CD14-positive monocyte (primary cell): ENCODE measurements around the gene KRT32. TPM values are rescaled to one million over a fixed set of nuclear protein-coding genes. Genes with fewer than 3 reads are reported as not detected.

ENCODE experiments used
- DNase-seq, 3 donors: peaks; one replicate each; pipeline ENCODE4 v3.0.0-alpha.2; 2011 to 2022
- H2AFZ ChIP-seq: 2 replicates; pipeline ENCODE4 v1.6.0; 2012; ENCODE audit warnings: mild to moderate bottlenecking, low read depth, low read length, inconsistent platforms; ENCODE audit not compliant: insufficient read depth, poor library complexity, severe bottlenecking
- H3K27ac ChIP-seq, 2 donors: 1 replicate in 1 of 2; 2 replicates in 1 of 2; pipeline ENCODE4 v1.5.1; 2012 to 2013; ENCODE audit warnings: low read length in 2 of 2, control low read depth in 1 of 2, inconsistent platforms in 1 of 2, low read depth in 1 of 2, mild to moderate bottlenecking in 1 of 2
- H3K27me3 ChIP-seq, 2 donors: one replicate each; pipeline versions ENCODE4 v1.6.0 to v1.6.1; 2011 to 2013; ENCODE audit warnings: low read length in 2 of 2; ENCODE audit not compliant: control insufficient read depth in 2 of 2, insufficient read depth in 2 of 2
- H3K36me3 ChIP-seq, 2 donors: replicated peaks in 1 of 2; 1 replicate in 1 of 2; 2 replicates in 1 of 2; pipeline versions ENCODE4 v1.5.1 to v1.6.1; 2012 to 2013; ENCODE audit warnings: low read length in 2 of 2, control low read depth in 1 of 2, inconsistent platforms in 1 of 2, mild to moderate bottlenecking in 1 of 2; ENCODE audit not compliant: insufficient read depth in 2 of 2, control insufficient read depth in 1 of 2
- H3K4me1 ChIP-seq, 2 donors: 1 replicate in 1 of 2; 2 replicates in 1 of 2; pipeline versions ENCODE4 v1.5.1 to v1.6.1; 2012 to 2013; ENCODE audit warnings: low read length in 2 of 2, control low read depth in 1 of 2, inconsistent platforms in 1 of 2, mild to moderate bottlenecking in 1 of 2, moderate library complexity in 1 of 2; ENCODE audit not compliant: insufficient read depth in 2 of 2, control insufficient read depth in 1 of 2
- H3K4me2 ChIP-seq: replicated peaks from 2 replicates; pipeline ENCODE3; 2012; ENCODE audit warnings: low read length, moderate library complexity, mild to moderate bottlenecking; ENCODE audit not compliant: poor library complexity, severe bottlenecking; ENCODE audit errors: extremely low read depth
- H3K4me3 ChIP-seq, 3 experiments: fragments of 200-600 bp in 1 of 3; sonication (generic) in 1 of 3; replicated peaks in 1 of 3; 1 replicate in 2 of 3; 2 replicates in 1 of 3; pipeline ENCODE4 v1.5.1; 2011 to 2013; ENCODE audit warnings: low read length in 3 of 3, mild to moderate bottlenecking in 3 of 3, control low read depth in 2 of 3, low read depth in 2 of 3, inconsistent platforms in 1 of 3, moderate library complexity in 1 of 3
- H3K79me2 ChIP-seq: 2 replicates; pipeline ENCODE4 v1.6.0; 2012; ENCODE audit warnings: mild to moderate bottlenecking, control low read depth, inconsistent platforms, low read length, moderate library complexity; ENCODE audit not compliant: insufficient read depth
- H3K9ac ChIP-seq: 2 replicates; pipeline ENCODE4 v1.6.0; 2017; ENCODE audit warnings: low read length, mild to moderate bottlenecking; ENCODE audit not compliant: insufficient read depth, poor library complexity, severe bottlenecking
- H3K9me3 ChIP-seq, 2 donors: replicated peaks in 1 of 2; 1 replicate in 1 of 2; 2 replicates in 1 of 2; pipeline versions ENCODE4 v1.5.1 to v1.6.1; 2012 to 2013; ENCODE audit warnings: low read length in 2 of 2, control low read depth in 1 of 2; ENCODE audit not compliant: control insufficient read depth in 1 of 2, insufficient read depth in 1 of 2
- H4K20me1 ChIP-seq: 2 replicates; pipeline ENCODE4 v1.6.0; 2012; ENCODE audit warnings: mild to moderate bottlenecking, low read length, control low read depth, moderate library complexity; ENCODE audit not compliant: insufficient read depth
- H3K27ac Mint-ChIP-seq, 7 donors: one replicate each; pipeline ENCODE4 v1.8.0; 2020; ENCODE audit warnings: mild to moderate bottlenecking in 7 of 7, mixed read lengths in 7 of 7, moderate library complexity in 6 of 7, inconsistent platforms in 2 of 7
- H3K27me3 Mint-ChIP-seq, 3 donors: one replicate each; pipeline ENCODE4 v1.8.0; 2021 to 2022; ENCODE audit warnings: low read depth in 3 of 3, mild to moderate bottlenecking in 3 of 3, mixed read lengths in 3 of 3, moderate library complexity in 3 of 3, inconsistent platforms in 1 of 3
- H3K36me3 Mint-ChIP-seq, 2 donors: one replicate each; pipeline ENCODE4 v1.8.0; 2020; ENCODE audit warnings: mixed read lengths in 2 of 2, inconsistent platforms in 1 of 2, mild to moderate bottlenecking in 1 of 2
- H3K4me1 Mint-ChIP-seq: one replicate; pipeline ENCODE4 v1.8.0; 2020; ENCODE audit warnings: mild to moderate bottlenecking, mixed read lengths
- H3K4me3 Mint-ChIP-seq, 2 donors: one replicate each; pipeline ENCODE4 v1.8.0; 2020; ENCODE audit warnings: mild to moderate bottlenecking in 2 of 2, mixed read lengths in 2 of 2, moderate library complexity in 1 of 2
- H3K9me3 Mint-ChIP-seq, 7 donors: one replicate each; pipeline ENCODE4 v1.8.0; 2020 to 2022; ENCODE audit warnings: mixed read lengths in 7 of 7, mild to moderate bottlenecking in 6 of 7, moderate library complexity in 6 of 7, inconsistent platforms in 2 of 7
- WGBS: methylation state at CpG from one replicate; pipeline ENCODE4 v1.1.5; 2013; ENCODE audit warnings: missing lambda C conversion rate; ENCODE audit not compliant: insufficient coverage; 5-methylcytosine and 5-hydroxymethylcytosine counted together
- intact Hi-C, 2 donors: fragments of 100-400 bp; cut with micrococcal nuclease; formaldehyde crosslinking; loops; one replicate each; pipeline versions ENCODE4 v1.15.0 to v1.15.1; 2023
- polyA plus RNA-seq, 3 donors: library from polyadenylated mRNA; depleted of rRNA in 1 of 3; unstranded in 2 of 3; stranded (reverse) in 1 of 3; fragments of 300-500 nt in 2 of 3; fragments of >200 nt in 1 of 3; fragmentation: Illumina TruSeq in 2 of 3; gene quantifications; 1 replicate in 2 of 3; 2 replicates in 1 of 3; pipeline ENCODE4 v1.2.3, GENCODE V29; 2012 to 2021
- TF ChIP-seq, protein P1 (sequence below): fragments of 200-600 bp; IDR thresholded peaks from one replicate; pipeline ENCODE4 v1.8.0; 2022; ENCODE audit warnings: antibody characterized with exemption, mild to moderate bottlenecking

The KRT32 gene
- polyA plus RNA-seq, 3 donors: not detected

GRCh38 chr17:41511116-41511515 lies 43.9 kb upstream of the KRT32 start:
- peak overlapping the region; percentile 12 for H3K9ac ChIP-seq
- TF ChIP-seq, protein P1, sequence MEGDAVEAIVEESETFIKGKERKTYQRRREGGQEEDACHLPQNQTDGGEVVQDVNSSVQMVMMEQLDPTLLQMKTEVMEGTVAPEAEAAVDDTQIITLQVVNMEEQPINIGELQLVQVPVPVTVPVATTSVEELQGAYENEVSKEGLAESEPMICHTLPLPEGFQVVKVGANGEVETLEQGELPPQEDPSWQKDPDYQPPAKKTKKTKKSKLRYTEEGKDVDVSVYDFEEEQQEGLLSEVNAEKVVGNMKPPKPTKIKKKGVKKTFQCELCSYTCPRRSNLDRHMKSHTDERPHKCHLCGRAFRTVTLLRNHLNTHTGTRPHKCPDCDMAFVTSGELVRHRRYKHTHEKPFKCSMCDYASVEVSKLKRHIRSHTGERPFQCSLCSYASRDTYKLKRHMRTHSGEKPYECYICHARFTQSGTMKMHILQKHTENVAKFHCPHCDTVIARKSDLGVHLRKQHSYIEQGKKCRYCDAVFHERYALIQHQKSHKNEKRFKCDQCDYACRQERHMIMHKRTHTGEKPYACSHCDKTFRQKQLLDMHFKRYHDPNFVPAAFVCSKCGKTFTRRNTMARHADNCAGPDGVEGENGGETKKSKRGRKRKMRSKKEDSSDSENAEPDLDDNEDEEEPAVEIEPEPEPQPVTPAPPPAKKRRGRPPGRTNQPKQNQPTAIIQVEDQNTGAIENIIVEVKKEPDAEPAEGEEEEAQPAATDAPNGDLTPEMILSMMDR: no peak
- intact Hi-C loops: no loop called here

DNA sequence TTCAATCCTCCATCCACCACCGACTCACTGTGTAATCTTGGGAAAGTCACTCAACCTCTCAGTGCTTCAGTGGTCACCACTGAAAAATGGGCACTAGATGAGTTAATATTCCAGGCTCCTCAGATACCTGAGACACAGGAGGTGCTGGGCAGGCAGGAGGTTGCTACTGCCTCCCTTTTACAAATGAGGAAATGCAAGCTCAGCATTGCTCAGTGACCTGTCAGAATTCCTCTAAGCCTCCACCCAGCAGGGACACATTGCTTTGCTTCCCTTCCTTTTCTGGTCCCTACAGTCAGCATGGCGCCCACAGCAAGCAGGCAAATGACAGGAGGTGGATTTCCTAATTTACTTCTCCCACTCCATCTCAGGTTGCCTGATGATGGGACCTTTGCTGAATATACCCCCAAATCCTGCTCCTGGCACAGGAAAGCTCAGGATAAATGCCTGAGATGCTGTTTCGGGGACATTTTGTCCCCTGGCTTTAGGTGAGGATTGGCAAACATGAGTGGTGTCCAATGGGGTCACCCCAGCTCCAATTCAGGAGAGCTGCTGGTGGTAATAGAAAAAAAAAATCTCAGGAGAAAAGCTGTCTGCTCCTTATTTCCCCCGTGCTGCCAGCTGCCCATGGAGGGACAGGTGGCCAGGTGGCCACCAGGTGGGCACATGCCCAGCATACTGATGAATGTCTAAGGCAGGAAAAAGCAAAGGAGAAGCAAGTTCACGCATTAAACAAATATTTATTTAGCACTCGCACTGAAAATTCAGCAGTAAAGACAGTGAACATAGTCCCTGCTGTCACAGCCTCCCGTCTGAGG lies 43.3 kb upstream of the KRT32 start:
- Histone ChIP-seq H3K4me3 (no peak overlapping the region), H3K27ac (no peak overlapping the region), H3K79me2 (no peaks in the 10 kb centered on the region), H3K9ac (no peak overlapping the region), H3K9me3 (no peaks in the 10 kb centered on the region), H3K36me3 (no peaks in the 10 kb centered on the region), H3K4me1 (peaks cover 32 to 39% of the 10 kb centered on the region in 2 donors), H3K27me3 (no peaks in the 10 kb centered on the region), H3K4me2 (no peak overlapping the region), H4K20me1 (no peaks in the 10 kb centered on the region), H2AFZ (no peak overlapping the region)
- no peak for DNase-seq
- TF ChIP-seq, protein P1: no peak
- Mint-ChIP-seq H3K4me3 (no peak overlapping the region), H3K4me1 (peaks cover 27% of the 10 kb centered on the region), H3K27ac (no peak overlapping the region), H3K9me3 (peaks cover 0 to 2% (median 0%) of the 10 kb centered on the region in 7 donors), H3K36me3 (no peaks in the 10 kb centered on the region), H3K27me3 (peaks cover 3 to 11% (median 4%) of the 10 kb centered on the region in 3 donors)
- intact Hi-C loops: no loop called here
- 91% methylated on average over 4 of the region's 7 CpGs for WGBS

More at GRCh38 chr17:41511116-41511515, 43.9 kb upstream of the KRT32 start:
- no peak for DNase-seq
- no peak overlapping the region for H3K4me2 ChIP-seq
- no peaks in the 10 kb centered on the region for H3K36me3 ChIP-seq
- H3K9me3 ChIP-seq: no peaks in the 10 kb centered on the region
- no peak overlapping the region for H3K4me3 ChIP-seq
- no CpG with 5 or more reads among the region's 4 CpGs for WGBS
- H3K4me3 Mint-ChIP-seq: no peak overlapping the region
- H4K20me1 ChIP-seq: no peaks in the 10 kb centered on the region
- no peaks in the 10 kb centered on the region for H3K36me3 Mint-ChIP-seq
- peaks cover 21% of the 10 kb centered on the region for H3K4me1 Mint-ChIP-seq
- no peaks in the 10 kb centered on the region for H3K79me2 ChIP-seq
- H3K27ac ChIP-seq: no peak overlapping the region
- H3K27me3 ChIP-seq: no peaks in the 10 kb centered on the region
- H3K27ac Mint-ChIP-seq: no peak overlapping the region
- H3K4me1 ChIP-seq: peaks cover 27 to 33% of the 10 kb centered on the region in 2 donors
- peaks cover 3 to 11% (median 6%) of the 10 kb centered on the region in 3 donors for H3K27me3 Mint-ChIP-seq
- H2AFZ ChIP-seq: no peak overlapping the region
- peaks cover 0 to 2% (median 0%) of the 10 kb centered on the region in 7 donors for H3K9me3 Mint-ChIP-seq
